AG10803 (cell line): ENCODE data around the gene SFXN2.
"Not testable (repeated sequence)": the region's sequence is repeated elsewhere in the genome, so short reads cannot be mapped to it uniquely, and the experiment has no call there.

Source experiments
- DNase-seq: peaks from one replicate; pipeline ENCODE4 v3.0.0; 2010; ENCODE audit warnings: low read depth
- H3K4me3 ChIP-seq: 2 replicates; pipeline ENCODE4 v1.5.1; 2011; ENCODE audit warnings: mild to moderate bottlenecking, low read length, control low read depth
- TF ChIP-seq, protein P1 (sequence below): conservative IDR thresholded peaks from 2 replicates; pipeline ENCODE4 v1.5.1; 2011; ENCODE audit warnings: mild to moderate bottlenecking, low read length, control low read depth, inconsistent platforms

SFXN2 gene, protein sequence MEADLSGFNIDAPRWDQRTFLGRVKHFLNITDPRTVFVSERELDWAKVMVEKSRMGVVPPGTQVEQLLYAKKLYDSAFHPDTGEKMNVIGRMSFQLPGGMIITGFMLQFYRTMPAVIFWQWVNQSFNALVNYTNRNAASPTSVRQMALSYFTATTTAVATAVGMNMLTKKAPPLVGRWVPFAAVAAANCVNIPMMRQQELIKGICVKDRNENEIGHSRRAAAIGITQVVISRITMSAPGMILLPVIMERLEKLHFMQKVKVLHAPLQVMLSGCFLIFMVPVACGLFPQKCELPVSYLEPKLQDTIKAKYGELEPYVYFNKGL

DNA sequence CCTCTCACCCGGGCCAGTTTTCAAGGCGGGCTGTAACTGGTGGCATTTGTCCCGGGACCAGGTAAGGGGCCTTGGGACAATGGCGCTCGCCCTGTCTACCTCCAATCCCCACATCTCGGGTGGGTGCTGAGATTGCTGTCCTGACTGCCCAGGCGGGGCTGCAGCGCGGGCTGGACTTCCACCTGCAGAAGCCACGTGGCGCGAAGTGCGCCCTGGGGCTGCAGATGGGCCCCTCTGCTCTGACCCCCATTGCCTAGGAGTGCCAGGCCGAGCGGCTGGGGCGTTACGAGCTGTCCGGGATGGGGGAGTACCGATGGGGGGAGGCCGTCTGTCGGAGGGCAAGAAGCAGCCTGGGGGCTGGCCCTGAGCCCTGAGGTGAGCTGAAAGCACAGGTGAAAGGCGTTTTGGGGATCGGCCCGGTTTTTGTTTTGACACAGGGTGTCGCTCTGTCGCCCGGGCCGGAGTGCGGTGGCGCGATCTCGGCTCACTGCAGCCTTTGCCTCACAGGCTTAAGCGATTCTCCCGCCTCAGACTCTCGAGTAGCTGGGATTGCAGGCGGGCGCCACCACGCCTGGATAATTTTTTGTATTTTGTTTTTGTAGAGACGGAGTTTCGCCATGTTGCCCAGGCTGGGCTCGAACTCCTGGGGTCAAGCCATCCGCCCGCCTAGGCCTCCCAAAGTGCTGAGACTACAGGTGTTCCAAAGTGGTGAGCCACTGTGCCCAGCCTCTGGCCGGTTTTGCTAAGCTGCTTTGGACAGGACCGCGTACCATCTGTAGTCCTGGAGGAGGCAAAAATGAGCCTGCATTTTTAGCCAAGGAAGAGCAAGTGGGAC, at the start of gene SFXN2:
TSS of gene SFXN2 (plus strand) at position 16 of the 835 bp plus-strand sequence. CDS start 12,001 bp downstream, outside the sequence.
- H3K4me3 ChIP-seq, result peak within 1 kb of the TSS; percentile 96
- no peak for DNase-seq
- TF ChIP-seq, protein P1, sequence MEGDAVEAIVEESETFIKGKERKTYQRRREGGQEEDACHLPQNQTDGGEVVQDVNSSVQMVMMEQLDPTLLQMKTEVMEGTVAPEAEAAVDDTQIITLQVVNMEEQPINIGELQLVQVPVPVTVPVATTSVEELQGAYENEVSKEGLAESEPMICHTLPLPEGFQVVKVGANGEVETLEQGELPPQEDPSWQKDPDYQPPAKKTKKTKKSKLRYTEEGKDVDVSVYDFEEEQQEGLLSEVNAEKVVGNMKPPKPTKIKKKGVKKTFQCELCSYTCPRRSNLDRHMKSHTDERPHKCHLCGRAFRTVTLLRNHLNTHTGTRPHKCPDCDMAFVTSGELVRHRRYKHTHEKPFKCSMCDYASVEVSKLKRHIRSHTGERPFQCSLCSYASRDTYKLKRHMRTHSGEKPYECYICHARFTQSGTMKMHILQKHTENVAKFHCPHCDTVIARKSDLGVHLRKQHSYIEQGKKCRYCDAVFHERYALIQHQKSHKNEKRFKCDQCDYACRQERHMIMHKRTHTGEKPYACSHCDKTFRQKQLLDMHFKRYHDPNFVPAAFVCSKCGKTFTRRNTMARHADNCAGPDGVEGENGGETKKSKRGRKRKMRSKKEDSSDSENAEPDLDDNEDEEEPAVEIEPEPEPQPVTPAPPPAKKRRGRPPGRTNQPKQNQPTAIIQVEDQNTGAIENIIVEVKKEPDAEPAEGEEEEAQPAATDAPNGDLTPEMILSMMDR, result no peak

DNA sequence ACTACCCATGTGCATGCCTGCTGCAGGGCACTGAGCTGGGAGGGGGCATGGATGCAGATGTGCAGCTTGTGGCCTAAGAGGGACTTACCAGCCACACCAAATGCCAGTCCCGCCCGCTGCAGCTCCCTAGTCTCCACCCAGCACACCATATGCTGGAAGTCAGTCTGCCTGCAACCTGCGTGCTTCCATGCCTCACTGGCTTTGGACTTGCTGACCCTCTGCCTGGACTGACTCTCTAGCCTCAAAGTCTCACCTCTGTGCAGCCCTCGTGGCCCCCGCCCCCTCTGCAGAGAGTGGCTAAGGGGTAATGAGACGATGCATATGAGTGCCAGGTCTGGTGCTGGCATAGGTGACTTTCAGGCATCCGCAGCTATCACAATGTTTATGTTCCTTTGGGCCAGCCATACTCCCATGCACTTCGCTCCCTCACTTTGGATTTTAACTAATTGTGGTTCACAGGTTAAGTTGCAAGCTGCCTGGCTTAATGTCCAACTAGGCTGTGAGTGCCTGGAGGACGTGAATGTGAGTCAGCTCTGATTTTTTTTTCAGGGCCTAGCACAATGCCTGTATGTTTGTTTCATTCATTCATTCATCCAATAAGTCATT, 48.4 kb upstream of the SFXN2 start:
- no peak overlapping the region for H3K4me3 ChIP-seq
- TF ChIP-seq, protein P1, result no peak
- no peak for DNase-seq

DNA sequence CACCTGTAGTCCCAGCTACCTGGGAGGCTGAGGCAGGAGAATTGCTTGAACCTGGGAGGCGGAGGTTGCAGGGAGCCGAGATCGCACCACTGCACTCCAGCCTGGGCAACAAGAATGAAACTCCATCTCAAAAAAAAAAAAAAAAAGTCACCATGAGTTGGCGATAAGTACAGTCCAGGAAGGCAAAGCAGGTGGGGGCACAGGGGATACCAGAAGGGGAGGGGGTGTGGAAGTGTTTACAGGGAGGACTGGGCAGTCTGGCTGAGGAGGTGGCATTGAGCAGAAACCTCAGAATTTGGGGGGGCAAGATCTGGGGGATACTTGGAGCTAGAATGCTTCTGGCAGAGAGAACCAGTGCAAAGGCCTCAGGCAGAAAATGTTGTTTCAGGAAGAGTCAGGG, 47.0 kb upstream of the SFXN2 start:
- not testable (repeated sequence) for DNase-seq, H3K4me3 ChIP-seq

DNA sequence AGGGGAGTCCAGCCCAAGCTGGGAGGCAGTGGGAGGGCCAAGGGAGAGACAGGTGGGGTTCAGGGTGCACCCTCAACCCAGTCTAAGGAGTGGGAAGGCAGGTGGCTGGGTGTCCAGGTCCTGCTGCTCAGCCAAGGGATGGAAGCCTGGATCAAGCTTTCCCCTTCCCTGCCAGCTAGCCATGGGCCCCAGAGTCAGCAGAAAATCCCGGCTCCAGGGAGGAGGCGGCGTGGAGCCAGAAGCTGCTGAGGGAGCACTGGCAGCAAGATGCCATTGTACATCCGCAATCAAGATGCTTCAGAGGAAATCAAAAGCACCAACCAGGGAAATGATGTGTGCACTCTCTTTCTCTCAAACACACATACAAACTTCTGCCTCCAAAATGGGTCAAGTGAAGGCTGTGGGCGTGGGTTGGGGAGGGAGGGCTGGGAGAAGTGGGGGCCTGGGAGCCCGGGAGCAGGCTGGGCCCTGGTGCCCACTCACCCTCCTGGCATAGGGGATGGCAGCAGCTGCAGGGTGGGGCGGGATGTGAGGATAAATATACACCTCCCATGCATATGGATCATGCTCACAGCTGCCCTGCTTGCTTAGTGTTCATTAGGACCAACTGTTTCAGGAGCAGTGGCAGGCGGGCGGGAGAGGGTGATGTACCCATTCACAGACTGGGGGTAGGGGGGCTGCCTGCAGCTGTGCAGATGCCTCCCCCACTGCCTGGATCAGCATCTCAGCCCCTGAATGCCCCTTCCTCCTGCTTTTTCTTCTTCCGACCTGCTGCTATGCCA, 45.9 kb upstream of the SFXN2 start:
- TF ChIP-seq, protein P1, result no peak
- no peak overlapping the region for H3K4me3 ChIP-seq
- DNase-seq, result no peak

DNA sequence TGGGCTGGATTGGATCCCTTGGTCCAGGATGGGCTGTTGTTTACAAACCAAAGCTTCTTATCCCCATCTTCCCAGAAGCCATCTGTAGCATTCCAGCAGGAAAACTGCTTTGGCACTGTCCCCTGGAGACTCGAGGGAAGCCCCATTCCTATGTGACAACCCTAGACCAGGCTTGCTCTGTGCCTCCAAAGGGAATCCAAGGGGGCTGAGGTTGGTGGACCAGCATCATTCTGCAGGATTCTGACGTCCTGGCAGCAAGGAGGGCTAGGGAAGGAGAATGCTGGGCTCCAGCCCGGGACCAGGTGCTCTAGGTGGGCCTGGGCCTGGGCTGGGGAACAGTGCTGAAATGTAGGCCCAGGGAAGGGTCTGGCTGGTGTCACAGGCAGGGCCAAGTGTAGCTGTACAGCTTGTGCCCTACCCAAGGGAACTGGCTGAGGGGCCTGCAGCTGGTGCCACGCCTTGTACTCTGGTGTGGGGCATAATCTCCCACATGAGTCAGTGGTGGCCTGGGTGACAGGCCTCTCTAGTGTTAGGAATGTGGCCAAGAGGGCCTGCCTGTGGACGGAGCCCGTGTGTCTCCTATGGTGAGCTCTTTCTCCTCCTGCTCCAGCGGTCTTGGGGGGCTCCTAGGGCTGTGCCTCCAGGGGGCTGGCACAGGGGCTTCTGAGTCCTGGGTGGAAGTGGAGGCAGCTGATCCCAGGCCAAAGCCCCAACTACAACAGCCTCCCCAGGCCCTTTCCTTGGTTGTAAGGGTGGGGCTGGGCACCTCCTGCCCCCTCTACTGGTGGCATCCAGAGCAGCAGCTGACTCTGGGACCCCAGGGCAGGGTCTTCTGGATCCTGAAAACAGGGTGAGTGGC, 45.0 kb upstream of the SFXN2 start:
- peak; percentile 54 for DNase-seq
- TF ChIP-seq, protein P1, result peak; percentile 48

DNA sequence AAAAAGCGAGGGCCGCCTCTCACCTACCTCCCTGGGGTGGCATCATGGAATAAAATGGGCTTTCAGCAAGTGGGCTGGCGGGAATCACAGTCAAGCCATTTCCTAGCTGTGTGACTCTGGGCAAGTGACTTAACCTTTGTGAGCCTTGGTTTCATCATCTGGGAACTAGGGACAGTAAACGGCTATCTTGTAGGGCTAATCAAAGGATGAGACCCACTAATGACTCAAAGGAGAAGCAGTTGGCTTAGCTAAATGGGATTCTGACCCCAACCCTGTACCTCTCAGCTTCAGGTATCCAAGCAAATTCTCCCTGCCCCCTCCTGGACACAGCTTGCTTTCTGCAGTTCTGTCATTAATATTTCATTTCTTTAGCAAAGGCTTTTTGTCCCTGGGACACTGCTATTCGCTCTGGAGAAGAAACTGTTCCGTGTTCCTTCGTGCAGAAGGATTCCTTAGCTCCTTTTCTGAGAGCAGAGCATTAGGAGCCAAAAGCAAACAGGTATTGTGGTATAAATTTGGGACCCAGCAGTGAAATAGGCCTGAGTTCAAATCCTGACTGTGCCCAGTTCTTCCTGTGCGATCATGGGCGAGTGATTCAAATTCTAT, 44.3 kb upstream of the SFXN2 start:
- H3K4me3 ChIP-seq, result no peak overlapping the region
- no peak for DNase-seq
- TF ChIP-seq, protein P1, result no peak

More for the DNA sequence above, 45.0 kb upstream of the SFXN2 start:
- H3K4me3 ChIP-seq, result no peak overlapping the region
